ENCODE results near the gene PDIA5.
A peak's percentile ranks its signal among the peaks of the same experiment; 100 is the strongest.

The PDIA5 gene

GRCh38 chr3:123157209-123157597 is 90.4 kb downstream of the PDIA5 start:
- peak; percentile 15 for DNase-seq
- H3K4me1 Mint-ChIP-seq (ENCODE audit: low read depth), result no peaks in the 10 kb centered on the region
- peaks cover 96% of the 10 kb centered on the region for H3K36me3 Mint-ChIP-seq (ENCODE audit: low read depth)
- H3K4me3 Mint-ChIP-seq, result no peak overlapping the region
- H3K27ac Mint-ChIP-seq, result no peak overlapping the region
- no peaks in the 10 kb centered on the region for H3K9me3 Mint-ChIP-seq
- H3K27me3 Mint-ChIP-seq, result no peaks in the 10 kb centered on the region

DNA sequence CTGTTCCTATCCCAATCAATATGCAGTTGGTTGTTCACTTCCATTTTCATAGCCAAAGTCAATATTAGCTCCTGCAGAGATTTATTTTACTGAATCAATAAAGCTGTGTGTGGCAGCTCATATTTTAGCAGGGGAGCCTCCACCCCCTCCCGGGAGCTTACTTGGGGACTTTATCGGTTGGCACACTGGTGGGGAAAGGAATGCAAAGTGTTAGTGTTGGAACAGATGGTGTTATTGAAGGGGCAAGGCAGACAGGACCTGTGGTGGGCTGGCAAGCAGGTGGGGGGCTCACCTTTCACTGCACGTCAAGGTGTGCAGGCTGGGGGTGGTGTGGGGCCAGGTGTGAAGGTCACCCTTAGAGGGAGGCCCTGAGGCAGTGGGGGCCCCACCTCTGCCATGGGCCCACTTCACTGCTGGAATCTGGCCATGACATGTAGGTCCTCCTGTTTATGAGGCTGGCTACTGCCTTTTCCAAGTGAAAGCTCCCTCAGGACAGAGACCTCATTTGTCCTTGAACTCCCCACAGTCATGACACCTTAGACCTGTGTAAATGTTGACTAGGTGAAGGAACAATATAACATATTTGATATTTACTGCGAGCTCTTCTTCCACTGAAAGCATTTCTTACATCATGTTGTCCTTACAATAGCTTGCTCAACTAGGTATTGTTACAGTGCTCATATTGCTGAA is 90.9 kb downstream of the PDIA5 start:
- Mint-ChIP-seq H3K27ac (peak overlapping the region; percentile 1), H3K9me3 (no peaks in the 10 kb centered on the region), H3K4me3 (no peak overlapping the region)

GRCh38 chr3:123158330-123158729 is 91.5 kb downstream of the PDIA5 start:
- no peak overlapping the region for H3K4me3 Mint-ChIP-seq
- H3K36me3 Mint-ChIP-seq (ENCODE audit: low read depth), result peaks cover 98% of the 10 kb centered on the region
- no peaks in the 10 kb centered on the region for H3K27me3 Mint-ChIP-seq
- no peaks in the 10 kb centered on the region for H3K4me1 Mint-ChIP-seq (ENCODE audit: low read depth)
- H3K9me3 Mint-ChIP-seq, result no peaks in the 10 kb centered on the region
- DNase-seq, result peak; percentile 14
- peak overlapping the region; percentile 1 for H3K27ac Mint-ChIP-seq

More for the DNA sequence above, 90.9 kb downstream of the PDIA5 start:
- Mint-ChIP-seq H3K4me1 (ENCODE audit: low read depth) (no peaks in the 10 kb centered on the region), H3K27me3 (no peaks in the 10 kb centered on the region), H3K36me3 (ENCODE audit: low read depth) (peaks cover 98% of the 10 kb centered on the region)
- peak; percentile 12 for DNase-seq

GRCh38 chr3:123158899-123159390 is 92.1 kb downstream of the PDIA5 start:
- no peak overlapping the region for H3K27ac Mint-ChIP-seq

DNA sequence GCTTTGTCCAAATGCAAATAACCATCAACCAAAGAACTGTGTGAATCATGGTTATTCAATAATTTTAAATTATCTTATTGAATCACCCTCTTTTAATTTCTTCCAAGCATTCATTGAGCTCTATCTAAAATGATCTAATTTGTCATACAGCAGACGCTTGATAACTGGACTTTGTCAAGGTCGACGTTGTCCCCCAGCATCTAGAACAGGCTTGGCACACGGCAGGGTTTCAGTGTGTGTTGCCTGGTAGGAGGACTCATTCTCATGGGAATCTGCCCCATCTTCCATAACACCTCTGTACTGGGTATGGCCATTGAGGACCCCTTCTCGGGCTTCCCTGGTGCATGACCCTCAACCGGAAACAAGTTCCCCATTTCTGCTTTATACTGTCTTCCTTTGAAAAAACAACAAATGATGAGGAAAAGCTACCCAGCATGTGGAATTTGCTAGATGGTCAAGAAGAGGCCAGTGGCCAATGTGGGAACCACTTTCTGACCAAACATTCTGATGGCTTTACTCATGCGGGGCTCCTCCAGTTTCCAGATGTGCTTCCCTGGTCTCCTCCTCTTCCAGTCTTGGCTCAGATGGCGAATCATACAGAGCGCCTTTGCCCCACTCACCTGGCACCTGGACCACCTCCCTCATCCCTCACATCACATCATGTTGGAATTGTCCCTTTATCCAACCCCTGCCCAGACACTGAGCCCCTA is 93.3 kb downstream of the PDIA5 start:
- no peak overlapping the region for H3K27ac Mint-ChIP-seq
- DNase-seq, result no peak

More at GRCh38 chr3:123158899-123159390, 92.1 kb downstream of the PDIA5 start:
- Mint-ChIP-seq H3K36me3 (ENCODE audit: low read depth) (peaks cover 98% of the 10 kb centered on the region), H3K4me3 (no peak overlapping the region), H3K4me1 (ENCODE audit: low read depth) (no peaks in the 10 kb centered on the region), H3K27me3 (no peaks in the 10 kb centered on the region), H3K9me3 (no peaks in the 10 kb centered on the region)
- no peak for DNase-seq

GRCh38 chr3:123161167-123161566 is 94.3 kb downstream of the PDIA5 start:
- H3K27me3 Mint-ChIP-seq, result no peaks in the 10 kb centered on the region
- H3K4me3 Mint-ChIP-seq, result no peak overlapping the region
- H3K4me1 Mint-ChIP-seq (ENCODE audit: low read depth), result no peaks in the 10 kb centered on the region
- peaks cover 8% of the 10 kb centered on the region for H3K9me3 Mint-ChIP-seq
- peaks cover 98% of the 10 kb centered on the region for H3K36me3 Mint-ChIP-seq (ENCODE audit: low read depth)
- DNase-seq, result no peak
- no peak overlapping the region for H3K27ac Mint-ChIP-seq

More for the DNA sequence above, 93.3 kb downstream of the PDIA5 start:
- no peaks in the 10 kb centered on the region for H3K27me3 Mint-ChIP-seq
- H3K4me1 Mint-ChIP-seq (ENCODE audit: low read depth), result no peaks in the 10 kb centered on the region
- peaks cover 8% of the 10 kb centered on the region for H3K9me3 Mint-ChIP-seq
- no peak overlapping the region for H3K4me3 Mint-ChIP-seq
- peaks cover 98% of the 10 kb centered on the region for H3K36me3 Mint-ChIP-seq (ENCODE audit: low read depth)

- no peak overlapping the region for H3K27ac Mint-ChIP-seq
- H3K4me3 Mint-ChIP-seq, result no peak overlapping the region
- H3K36me3 Mint-ChIP-seq (ENCODE audit: low read depth), result peaks cover 95% of the 10 kb centered on the region
Observed at GRCh38 chr3:123163141-123163540, 96.3 kb downstream of the PDIA5 start.

DNA sequence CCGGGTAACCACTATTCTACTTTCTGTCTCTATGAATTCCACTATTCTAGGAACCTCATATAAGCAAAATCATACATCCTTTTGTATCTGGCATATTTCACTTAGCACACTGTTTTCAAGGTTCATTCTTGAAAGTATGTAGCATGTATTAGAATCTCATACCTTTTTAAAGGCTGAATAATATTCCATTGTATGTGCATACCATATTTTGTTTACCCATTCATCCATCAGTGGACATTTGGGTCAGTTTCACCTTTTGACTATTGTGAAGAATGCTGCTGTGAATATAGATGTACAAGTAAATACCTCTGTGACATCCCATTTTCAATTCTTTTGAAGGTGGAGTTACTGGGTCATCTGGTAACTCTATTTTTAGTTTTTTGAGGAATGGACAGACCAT is 98.3 kb downstream of the PDIA5 start:
- Mint-ChIP-seq H3K9me3 (peaks cover 8% of the 10 kb centered on the region), H3K27me3 (no peaks in the 10 kb centered on the region), H3K27ac (no peak overlapping the region), H3K4me3 (no peak overlapping the region), H3K36me3 (ENCODE audit: low read depth) (peaks cover 90% of the 10 kb centered on the region), H3K4me1 (ENCODE audit: low read depth) (no peaks in the 10 kb centered on the region)
- DNase-seq, result no peak

More at GRCh38 chr3:123163141-123163540, 96.3 kb downstream of the PDIA5 start:
- Mint-ChIP-seq H3K27me3 (no peaks in the 10 kb centered on the region), H3K4me1 (ENCODE audit: low read depth) (no peaks in the 10 kb centered on the region), H3K9me3 (peaks cover 8% of the 10 kb centered on the region)
- DNase-seq, result no peak

GRCh38 chr3:123167686-123168085 is 100.9 kb downstream of the PDIA5 start:
- no peak overlapping the region for H3K27ac Mint-ChIP-seq

DNA sequence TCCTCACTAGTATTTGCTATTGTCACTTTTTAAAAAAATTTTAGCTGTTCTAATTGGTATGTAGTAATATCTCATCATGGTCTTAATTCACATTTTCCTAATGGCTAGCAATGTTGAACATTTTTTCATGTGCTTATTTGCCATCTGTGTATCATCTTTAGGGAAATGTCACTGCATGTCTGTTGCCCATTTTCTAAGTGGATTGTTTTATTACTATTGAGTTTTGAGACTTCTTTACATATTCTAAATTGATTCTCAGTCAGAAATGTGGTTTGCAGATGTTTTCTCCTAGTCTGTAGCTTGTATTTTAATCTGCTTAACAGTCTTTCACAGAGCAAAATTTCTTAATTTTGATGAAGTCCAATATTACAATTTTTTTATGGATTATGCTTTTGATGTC is 101.3 kb downstream of the PDIA5 start:
- no peak for DNase-seq
- H3K9me3 Mint-ChIP-seq, result peaks cover 8% of the 10 kb centered on the region
- peaks cover 72% of the 10 kb centered on the region for H3K36me3 Mint-ChIP-seq (ENCODE audit: low read depth)
- no peaks in the 10 kb centered on the region for H3K27me3 Mint-ChIP-seq
- no peak overlapping the region for H3K4me3 Mint-ChIP-seq
- H3K4me1 Mint-ChIP-seq (ENCODE audit: low read depth), result no peaks in the 10 kb centered on the region
- H3K27ac Mint-ChIP-seq, result no peak overlapping the region

More at GRCh38 chr3:123167686-123168085, 100.9 kb downstream of the PDIA5 start:
- Mint-ChIP-seq H3K4me1 (ENCODE audit: low read depth) (no peaks in the 10 kb centered on the region), H3K36me3 (ENCODE audit: low read depth) (peaks cover 76% of the 10 kb centered on the region), H3K27me3 (no peaks in the 10 kb centered on the region), H3K4me3 (no peak overlapping the region), H3K9me3 (peaks cover 8% of the 10 kb centered on the region)
- no peak for DNase-seq

GRCh38 chr3:123168605-123169004 is 101.8 kb downstream of the PDIA5 start:
- H3K27me3 Mint-ChIP-seq, result no peaks in the 10 kb centered on the region
- H3K9me3 Mint-ChIP-seq, result peaks cover 8% of the 10 kb centered on the region
- H3K4me1 Mint-ChIP-seq (ENCODE audit: low read depth), result no peaks in the 10 kb centered on the region
- no peak for DNase-seq
- H3K27ac Mint-ChIP-seq, result no peak overlapping the region
- peaks cover 70% of the 10 kb centered on the region for H3K36me3 Mint-ChIP-seq (ENCODE audit: low read depth)
- H3K4me3 Mint-ChIP-seq, result no peak overlapping the region

DNA sequence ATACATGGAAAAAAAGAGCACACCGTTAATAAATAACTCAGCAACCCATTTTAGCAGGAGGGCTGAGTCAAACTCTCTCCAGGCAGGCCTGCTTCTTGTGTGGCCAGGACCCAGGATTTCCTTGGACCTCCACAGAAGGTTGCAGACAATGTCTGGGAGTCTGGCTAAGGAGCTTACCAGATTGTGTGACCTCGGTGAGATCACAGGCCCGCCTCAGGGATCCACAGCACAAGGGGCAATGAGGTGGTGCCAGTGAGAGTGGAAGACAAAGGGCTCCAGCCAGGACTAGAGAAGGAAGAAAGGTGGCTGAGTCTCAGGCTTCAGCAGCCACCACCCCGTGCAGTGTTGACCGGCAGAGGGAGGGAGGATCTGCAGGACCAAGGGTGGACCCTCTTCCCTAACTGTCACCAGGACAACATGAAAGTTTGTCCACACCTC is 102.7 kb downstream of the PDIA5 start:
- Mint-ChIP-seq H3K4me1 (ENCODE audit: low read depth) (no peaks in the 10 kb centered on the region), H3K27me3 (no peaks in the 10 kb centered on the region), H3K4me3 (no peak overlapping the region), H3K36me3 (ENCODE audit: low read depth) (peaks cover 61% of the 10 kb centered on the region), H3K9me3 (peaks cover 6% of the 10 kb centered on the region), H3K27ac (peak overlapping the region; percentile 18)
- DNase-seq, result no peak

GRCh38 chr3:123169930-123170329 is 103.1 kb downstream of the PDIA5 start:
- Mint-ChIP-seq H3K9me3 (peaks cover 2% of the 10 kb centered on the region), H3K4me3 (no peak overlapping the region), H3K27me3 (no peaks in the 10 kb centered on the region), H3K4me1 (ENCODE audit: low read depth) (no peaks in the 10 kb centered on the region), H3K27ac (peak overlapping the region; percentile 18), H3K36me3 (ENCODE audit: low read depth) (peaks cover 57% of the 10 kb centered on the region)
- DNase-seq, result no peak

DNA sequence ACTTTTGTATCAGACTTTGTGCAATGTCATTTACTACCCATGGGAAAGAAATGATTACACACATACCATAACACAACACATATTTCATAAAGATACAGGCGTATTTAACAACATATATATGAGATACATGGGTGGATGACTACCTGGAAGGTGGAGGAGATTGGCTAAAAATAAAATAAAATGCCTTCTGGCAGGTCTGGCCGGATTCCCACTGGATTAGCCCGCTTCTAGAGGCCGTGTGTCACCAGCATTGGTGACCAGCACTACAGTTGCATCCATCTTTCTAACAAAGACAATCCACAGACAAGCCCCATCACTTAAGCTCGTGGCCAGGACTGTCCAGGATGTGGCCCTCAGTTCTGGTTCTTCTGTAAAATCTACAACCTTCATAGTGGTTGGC is 114.0 kb downstream of the PDIA5 start:
- no peak overlapping the region for H3K27ac Mint-ChIP-seq
- H3K4me3 Mint-ChIP-seq, result no peak overlapping the region
- H3K9me3 Mint-ChIP-seq, result no peaks in the 10 kb centered on the region
- DNase-seq, result no peak
- no peaks in the 10 kb centered on the region for H3K4me1 Mint-ChIP-seq (ENCODE audit: low read depth)
- no peaks in the 10 kb centered on the region for H3K27me3 Mint-ChIP-seq
- H3K36me3 Mint-ChIP-seq (ENCODE audit: low read depth), result peaks cover 12% of the 10 kb centered on the region

DNA sequence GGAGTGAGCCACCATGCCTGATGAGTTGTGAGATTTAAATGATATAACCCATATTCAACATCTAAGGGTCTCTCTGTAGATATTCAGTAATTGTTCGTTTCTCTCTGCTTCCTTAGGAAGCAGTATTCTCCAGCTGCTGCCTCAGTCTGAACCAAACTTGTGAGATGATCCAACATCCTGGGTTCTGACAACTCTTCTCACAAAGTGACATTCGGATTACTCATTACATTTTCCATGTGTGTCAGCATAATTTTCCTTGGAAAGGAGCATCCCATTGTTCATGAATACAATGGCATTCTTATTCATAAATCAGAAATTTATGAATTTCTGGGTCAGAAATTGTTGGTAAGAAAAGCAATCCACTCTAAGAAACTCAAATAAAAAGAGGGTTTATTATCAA is 119.9 kb downstream of the PDIA5 start:
- H3K27me3 Mint-ChIP-seq, result no peaks in the 10 kb centered on the region
- no peaks in the 10 kb centered on the region for H3K4me1 Mint-ChIP-seq (ENCODE audit: low read depth)
- no peaks in the 10 kb centered on the region for H3K9me3 Mint-ChIP-seq
- no peak for DNase-seq
- no peak overlapping the region for H3K27ac Mint-ChIP-seq
- peaks cover 1% of the 10 kb centered on the region for H3K36me3 Mint-ChIP-seq (ENCODE audit: low read depth)
- H3K4me3 Mint-ChIP-seq, result no peak overlapping the region

Measured in activated T-cell treated with anti-CD3 and anti-CD28 coated beads, Interleukin-2, amount 50 U/mL, for 24 hours (primary cell).